Stimulated activated CD4-positive, alpha-beta T cell treated with anti-CD3 and anti-CD28 coated beads, TNF-alpha, amount 100 ng/mL, for 1 hour (primary cell): ENCODE data around the gene GRK4.
A peak's percentile ranks its signal among the peaks of the same experiment; 100 is the strongest.

Experiments
- DNase-seq, 3 donors: peaks; one replicate each; pipeline ENCODE4 v3.0.0-alpha.2; 2020; ENCODE audit warnings: low read depth in 3 of 3, low spot score in 1 of 3

Gene GRK4

DNA sequence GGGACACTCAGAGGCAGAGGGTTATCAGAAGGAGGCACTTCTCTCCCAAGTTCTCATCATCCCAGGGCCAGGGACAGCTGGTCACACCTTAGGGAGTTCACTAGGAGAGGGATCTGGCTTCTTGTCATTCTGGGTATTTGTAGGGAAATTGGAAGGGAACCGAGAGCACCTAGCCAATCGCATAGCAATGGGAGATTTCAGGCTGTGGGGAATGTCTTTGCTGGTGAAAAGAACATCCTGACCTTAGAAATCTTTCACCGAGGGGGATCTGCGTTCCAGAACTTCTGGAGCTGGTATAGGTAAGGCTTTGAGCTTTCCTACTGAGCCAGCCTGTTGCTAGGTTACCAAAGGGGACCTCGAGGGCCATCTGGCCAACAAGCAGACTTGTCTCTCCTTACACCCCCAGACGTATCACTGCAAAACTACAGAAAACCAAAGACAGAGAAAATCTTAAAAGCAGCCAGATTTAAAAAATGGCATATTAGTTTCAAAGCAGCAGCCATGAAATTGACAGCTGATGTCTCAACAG, 104.2 kb downstream of the GRK4 start:
- no peak for DNase-seq

DNA sequence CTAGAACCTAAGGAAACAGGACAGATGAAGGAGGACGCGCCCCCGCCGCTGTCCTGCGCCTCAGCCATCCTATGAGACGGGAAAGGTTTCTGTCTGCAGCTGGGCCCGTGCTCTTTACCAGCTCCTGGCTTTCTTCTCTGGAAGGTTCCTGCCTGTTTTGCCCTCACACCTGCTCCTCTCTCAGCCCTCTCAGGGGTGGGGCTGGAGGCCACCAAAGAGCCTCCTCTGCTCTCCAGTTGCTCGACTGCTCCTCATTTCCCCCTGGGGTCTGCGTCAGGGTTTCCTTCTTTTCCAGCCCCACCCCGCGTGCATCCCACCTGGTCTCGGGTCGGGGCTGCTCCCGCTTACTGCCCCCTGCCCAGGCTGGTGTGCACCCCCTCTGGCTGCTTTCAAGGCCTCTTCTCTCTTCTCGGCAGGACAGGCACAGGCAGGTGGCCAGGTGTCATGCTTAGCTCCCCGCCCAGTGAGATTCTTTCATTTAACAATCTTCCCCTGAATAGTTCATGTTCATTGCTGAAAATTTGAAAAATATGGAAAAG, 106.4 kb downstream of the GRK4 start:
- DNase-seq: no peak

GRCh38 chr4:3070709-3071500, 107.5 kb downstream of the GRK4 start:
- DNase-seq: no peak

DNA sequence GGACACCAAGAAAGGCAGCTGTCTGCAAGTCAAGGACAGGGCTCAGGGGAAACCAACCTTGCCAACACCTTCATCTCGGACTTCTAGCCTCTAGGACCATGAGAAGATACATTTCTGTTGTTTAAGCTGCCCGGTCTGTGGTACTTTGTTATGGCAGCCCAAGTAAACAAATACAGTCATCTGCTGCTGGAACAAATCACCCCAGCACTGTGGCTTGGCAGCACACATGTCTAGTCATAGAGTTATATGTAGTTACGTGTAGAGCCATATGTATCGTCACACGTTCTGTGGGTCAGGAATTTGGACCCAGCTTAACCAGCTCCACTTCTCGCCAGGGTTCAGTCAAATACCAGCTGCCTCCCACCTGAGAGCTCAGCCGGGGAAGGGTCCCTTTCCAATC, 108.4 kb downstream of the GRK4 start:
- no peak for DNase-seq

DNA sequence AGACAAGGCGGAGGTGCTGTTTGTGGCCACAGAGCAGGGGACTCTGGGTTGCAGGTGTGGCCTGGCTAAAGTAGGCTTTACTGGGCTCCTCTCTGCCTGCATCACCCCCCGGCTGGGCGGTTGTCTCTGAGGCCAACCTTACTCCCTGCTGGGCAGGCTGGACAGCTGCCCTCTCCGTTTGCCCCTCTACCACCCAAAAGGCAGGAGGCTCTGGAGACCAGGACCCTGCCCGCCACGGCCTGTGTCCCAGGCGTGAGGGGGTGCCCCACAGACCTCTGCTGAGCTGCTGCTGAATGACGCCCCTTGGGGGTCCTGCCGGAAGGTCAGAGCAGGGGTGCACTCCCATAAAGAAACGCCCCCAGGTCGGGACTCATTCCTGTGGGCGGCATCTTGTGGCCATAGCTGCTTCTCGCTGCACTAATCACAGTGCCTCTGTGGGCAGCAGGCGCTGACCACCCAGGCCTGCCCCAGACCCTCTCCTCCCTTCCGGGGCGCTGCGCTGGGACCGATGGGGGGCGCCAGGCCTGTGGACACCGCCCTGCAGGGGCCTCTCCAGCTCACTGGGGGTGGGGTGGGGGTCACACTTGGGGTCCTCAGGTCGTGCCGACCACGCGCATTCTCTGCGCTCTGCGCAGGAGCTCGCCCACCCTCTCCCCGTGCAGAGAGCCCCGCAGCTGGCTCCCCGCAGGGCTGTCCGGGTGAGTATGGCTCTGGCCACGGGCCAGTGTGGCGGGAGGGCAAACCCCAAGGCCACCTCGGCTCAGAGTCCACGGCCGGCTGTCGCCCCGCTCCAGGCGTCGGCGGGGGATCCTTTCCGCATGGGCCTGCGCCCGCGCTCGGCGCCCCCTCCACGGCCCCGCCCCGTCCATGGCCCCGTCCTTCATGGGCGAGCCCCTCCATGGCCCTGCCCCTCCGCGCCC, 110.0 kb downstream of the GRK4 start:
- DNase-seq: no peak

GRCh38 chr4:3074078-3074845, 110.9 kb downstream of the GRK4 start, which contains the start of the genes HTT and HTT-AS:
Gene HTT (plus strand): TSS chr4:3074681. CDS start chr4:3074826, 145 bp downstream.
Gene HTT-AS (minus strand): TSS chr4:3074538.
- DNase-seq: peak; percentile 96 to 98 (median 97)

DNA sequence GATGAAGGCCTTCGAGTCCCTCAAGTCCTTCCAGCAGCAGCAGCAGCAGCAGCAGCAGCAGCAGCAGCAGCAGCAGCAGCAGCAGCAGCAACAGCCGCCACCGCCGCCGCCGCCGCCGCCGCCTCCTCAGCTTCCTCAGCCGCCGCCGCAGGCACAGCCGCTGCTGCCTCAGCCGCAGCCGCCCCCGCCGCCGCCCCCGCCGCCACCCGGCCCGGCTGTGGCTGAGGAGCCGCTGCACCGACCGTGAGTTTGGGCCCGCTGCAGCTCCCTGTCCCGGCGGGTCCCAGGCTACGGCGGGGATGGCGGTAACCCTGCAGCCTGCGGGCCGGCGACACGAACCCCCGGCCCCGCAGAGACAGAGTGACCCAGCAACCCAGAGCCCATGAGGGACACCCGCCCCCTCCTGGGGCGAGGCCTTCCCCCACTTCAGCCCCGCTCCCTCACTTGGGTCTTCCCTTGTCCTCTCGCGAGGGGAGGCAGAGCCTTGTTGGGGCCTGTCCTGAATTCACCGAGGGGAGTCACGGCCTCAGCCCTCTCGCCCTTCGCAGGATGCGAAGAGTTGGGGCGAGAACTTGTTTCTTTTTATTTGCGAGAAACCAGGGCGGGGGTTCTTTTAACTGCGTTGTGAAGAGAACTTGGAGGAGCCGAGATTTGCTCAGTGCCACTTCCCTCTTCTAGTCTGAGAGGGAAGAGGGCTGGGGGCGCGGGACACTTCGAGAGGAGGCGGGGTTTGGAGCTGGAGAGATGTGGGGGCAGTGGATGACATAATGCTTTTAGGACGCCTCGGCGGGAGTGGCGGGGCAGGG, 111.7 kb downstream of the GRK4 start:
- peak in 1 of 3 donors; percentile 4 for DNase-seq

- DNase-seq: no peak
Measured at GRCh38 chr4:3075652-3075981, 112.2 kb downstream of the GRK4 start.

DNA sequence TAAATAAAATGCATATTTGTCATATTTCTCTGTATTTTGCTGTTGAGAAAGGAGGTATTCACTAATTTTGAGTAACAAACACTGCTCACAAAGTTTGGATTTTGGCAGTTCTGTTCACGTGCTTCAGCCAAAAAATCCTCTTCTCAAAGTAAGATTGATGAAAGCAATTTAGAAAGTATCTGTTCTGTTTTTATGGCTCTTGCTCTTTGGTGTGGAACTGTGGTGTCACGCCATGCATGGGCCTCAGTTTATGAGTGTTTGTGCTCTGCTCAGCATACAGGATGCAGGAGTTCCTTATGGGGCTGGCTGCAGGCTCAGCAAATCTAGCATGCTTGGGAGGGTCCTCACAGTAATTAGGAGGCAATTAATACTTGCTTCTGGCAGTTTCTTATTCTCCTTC, 114.4 kb downstream of the GRK4 start:
- DNase-seq: no peak

DNA sequence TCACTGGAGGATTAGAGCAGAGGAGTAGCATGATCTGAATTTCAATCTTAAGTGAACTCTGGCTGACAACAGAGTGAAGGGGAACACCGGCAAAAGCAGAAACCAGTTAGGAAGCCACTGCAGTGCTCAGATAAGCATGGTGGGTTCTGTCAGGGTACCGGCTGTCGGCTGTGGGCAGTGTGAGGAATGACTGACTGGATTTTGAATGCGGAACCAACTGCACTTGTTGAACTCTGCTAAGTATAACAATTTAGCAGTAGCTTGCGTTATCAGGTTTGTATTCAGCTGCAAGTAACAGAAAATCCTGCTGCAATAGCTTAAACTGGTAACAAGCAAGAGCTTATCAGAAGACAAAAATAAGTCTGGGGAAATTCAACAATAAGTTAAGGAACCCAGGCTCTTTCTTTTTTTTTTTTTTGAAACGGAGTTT, 116.3 kb downstream of the GRK4 start:
- DNase-seq: no peak

GRCh38 chr4:3082925-3083515, 119.6 kb downstream of the GRK4 start:
- DNase-seq: no peak

DNA sequence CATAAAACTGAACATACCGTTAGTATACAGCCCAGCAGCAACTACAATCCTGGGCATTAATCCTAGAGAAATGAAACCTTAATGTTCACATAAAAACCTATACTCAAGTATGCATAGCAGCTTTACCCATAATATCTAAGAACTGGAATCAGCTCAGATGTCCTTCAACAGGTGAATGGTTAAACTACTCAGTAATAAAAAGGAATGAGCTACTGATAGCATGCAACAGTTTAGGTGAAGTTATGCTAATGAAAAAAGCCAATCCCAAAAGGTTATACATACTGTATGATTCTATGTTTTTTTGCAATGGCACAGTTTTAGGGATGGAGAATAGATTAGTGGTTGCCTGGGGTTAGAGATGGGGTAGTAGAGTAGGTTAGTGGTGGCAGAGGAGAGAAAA, 120.4 kb downstream of the GRK4 start:
- no peak for DNase-seq

DNA sequence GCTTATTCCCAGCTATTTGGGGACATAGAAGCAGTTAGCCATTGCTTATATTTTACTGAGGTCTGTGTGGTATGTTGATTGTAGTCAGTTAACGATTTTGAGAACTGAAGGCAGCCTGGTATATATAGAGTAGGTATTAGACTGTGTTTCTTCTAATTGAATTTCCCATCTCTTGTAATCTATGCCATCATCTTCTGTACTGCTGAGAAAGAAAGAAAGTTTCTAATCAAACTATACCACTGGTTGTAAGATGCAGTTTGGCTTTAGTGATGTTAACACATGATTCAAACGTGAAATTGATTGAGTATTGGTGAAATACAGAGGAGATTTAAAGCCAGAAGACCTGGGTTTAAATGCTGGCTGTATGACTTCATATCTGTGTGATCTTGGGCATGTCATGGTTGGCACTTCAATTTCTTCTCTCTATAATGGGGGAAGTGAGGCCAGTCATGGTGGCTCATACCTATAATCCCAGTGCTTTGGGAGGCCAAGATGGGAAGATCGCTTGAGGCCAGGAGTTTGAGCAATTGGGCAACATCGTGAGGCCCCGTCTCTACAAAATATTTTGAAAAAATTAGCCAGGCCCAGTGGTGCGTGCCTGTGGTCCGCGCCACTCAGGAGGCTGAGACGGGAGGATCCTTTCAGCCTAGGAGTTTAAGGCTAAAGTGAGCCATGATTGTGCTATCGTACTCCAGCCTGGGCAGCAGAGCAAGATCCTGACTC, 122.7 kb downstream of the GRK4 start:
- no peak for DNase-seq

DNA sequence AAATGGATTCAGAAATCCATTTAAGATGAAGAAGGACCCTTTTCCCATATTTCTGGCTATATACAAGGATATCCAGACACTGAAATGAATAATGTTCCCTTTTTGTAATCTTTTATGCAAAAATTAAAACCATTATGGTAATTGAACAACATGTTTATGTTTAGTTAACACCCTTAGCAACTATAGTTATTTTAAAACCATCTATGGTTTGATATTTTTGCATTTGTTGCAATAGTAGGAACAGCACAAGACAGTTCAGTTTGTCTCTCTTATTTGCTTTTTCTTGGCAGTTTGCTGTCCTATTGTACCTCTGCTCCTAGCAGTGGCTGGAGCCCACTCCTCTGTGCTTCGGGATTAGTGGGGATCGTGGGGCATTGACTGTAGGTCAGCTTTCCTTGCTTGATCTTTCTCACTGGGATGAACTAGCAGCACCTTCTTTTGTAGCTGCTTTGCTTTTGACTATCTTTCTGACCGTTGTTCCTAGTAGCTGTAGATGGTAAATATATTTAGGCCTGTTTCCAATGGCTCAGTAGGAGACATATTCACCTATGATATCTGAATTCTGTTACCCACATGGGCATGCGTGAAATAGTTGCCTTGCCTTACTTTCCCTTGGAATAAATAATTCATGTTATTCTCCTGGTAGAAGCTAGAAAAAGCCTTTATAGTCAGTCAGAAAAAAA, 123.9 kb downstream of the GRK4 start:
- DNase-seq: no peak
